ENCODE data around the gene HLA-DPB1.

GRCh38 chr6:33126101-33126714 is 50.4 kb downstream of the HLA-DPB1 start:
- TF ChIP-seq CTCF (conservative IDR thresholded peaks at IDR 0.05) (peak; percentile 71), EZH2 (IDR thresholded peaks at IDR 0.05; ENCODE audit: low read depth) (no peak)

All from PC-9 (cell line).